H1 (cell line): ENCODE data around the gene TWIST2. TPM values are rescaled to one million over a fixed set of nuclear protein-coding genes. Genes with fewer than 3 reads are reported as not detected.

Experiments used
- CTCF ChIA-PET: fragments of 300-600 bp; sonication (Branson Sonifier 250); formaldehyde crosslinking; loops from one replicate; lab custom pipeline; 2021; ENCODE audit not compliant: partially characterized antibody; lab: Charles Lee
- POLR2A ChIA-PET: fragments of 300-600 bp; sonication (Branson Sonifier 250); formaldehyde crosslinking; loops from one replicate; lab custom pipeline; 2021; ENCODE audit warnings: inconsistent platforms; ENCODE audit not compliant: partially characterized antibody; lab: Charles Lee
- DNase-seq, 2 experiments: peaks; one replicate each; pipeline versions ENCODE4 v3.0.0 to v3.0.0-alpha.2; 2010 to 2022; ENCODE audit warnings: low spot score in 2 of 2, low read depth in 1 of 2, mixed read lengths in 1 of 2
- FAIRE-seq: peaks from 2 replicates; lab custom pipeline; 2011; peaks lifted over from hg19 to GRCh38; lab: Jason Lieb, UNC
- H2AFZ ChIP-seq: 2 replicates; pipeline ENCODE4 v1.8.1; 2012; ENCODE audit warnings: low read length, inconsistent platforms
- H2AK5ac ChIP-seq: 2 replicates; pipeline ENCODE4 v1.6.1; 2013; ENCODE audit warnings: low read depth, low read length
- H2BK120ac ChIP-seq: replicated peaks from 2 replicates; pipeline ENCODE3; 2013; ENCODE audit warnings: low read depth, low read length, inconsistent platforms
- H2BK12ac ChIP-seq: 2 replicates; pipeline ENCODE4 v1.6.1; 2013; ENCODE audit warnings: low read depth, low read length
- H2BK15ac ChIP-seq: 2 replicates; pipeline ENCODE4 v1.6.1; 2013; ENCODE audit warnings: low read length
- H2BK20ac ChIP-seq: 2 replicates; pipeline ENCODE4 v1.6.1; 2013; ENCODE audit warnings: low read length
- H2BK5ac ChIP-seq: 2 replicates; pipeline ENCODE4 v1.6.1; 2013; ENCODE audit warnings: low read depth, low read length
- H3K14ac ChIP-seq: 2 replicates; pipeline ENCODE4 v1.6.1; 2013; ENCODE audit warnings: inconsistent platforms; ENCODE audit not compliant: insufficient read length
- H3K18ac ChIP-seq: 2 replicates; pipeline ENCODE4 v1.6.1; 2013; ENCODE audit warnings: low read length; ENCODE audit errors: extremely low read depth
- H3K23ac ChIP-seq: 2 replicates; pipeline ENCODE4 v1.6.1; 2013; ENCODE audit warnings: inconsistent platforms; ENCODE audit not compliant: insufficient read length
- H3K23me2 ChIP-seq: 2 replicates; pipeline ENCODE4 v1.6.1; 2013; ENCODE audit warnings: low read depth, low read length
- H3K27ac ChIP-seq: 2 replicates; pipeline ENCODE4 v1.6.1; 2011; ENCODE audit warnings: low read depth, low read length, inconsistent platforms
- H3K27me3 ChIP-seq, 4 experiments: replicated peaks in 1 of 4; 1 replicate in 1 of 4; 2 replicates in 3 of 4; pipeline versions ENCODE4 v1.6.1 to v1.8.1; 2011 to 2013; ENCODE audit warnings: low read length in 3 of 4, mild to moderate bottlenecking in 3 of 4, inconsistent platforms in 2 of 4, mixed read lengths in 2 of 4, moderate library complexity in 1 of 4; ENCODE audit not compliant: control insufficient read depth in 3 of 4, insufficient read depth in 3 of 4; ENCODE audit errors: extremely low read depth in 1 of 4
- H3K36me3 ChIP-seq, 4 experiments: 2 replicates each; pipeline versions ENCODE4 v1.6.1 to v1.8.1; 2011 to 2013; ENCODE audit warnings: mild to moderate bottlenecking in 4 of 4, low read length in 3 of 4, moderate library complexity in 2 of 4, control low read depth in 1 of 4, inconsistent platforms in 1 of 4; ENCODE audit not compliant: insufficient read depth in 4 of 4, control insufficient read depth in 2 of 4
- H3K4ac ChIP-seq: replicated peaks from 2 replicates; pipeline ENCODE3; 2013; ENCODE audit warnings: low read length, low read depth, mixed read lengths, inconsistent platforms; ENCODE audit not compliant: insufficient read length
- H3K4me1 ChIP-seq, 4 experiments: replicated peaks in 1 of 4; 1 replicate in 1 of 4; 2 replicates in 3 of 4; pipeline versions ENCODE4 v1.6.1 to v1.8.1; 2011 to 2013; ENCODE audit warnings: low read length in 3 of 4, inconsistent platforms in 2 of 4, mixed read lengths in 1 of 4; ENCODE audit not compliant: insufficient read depth in 4 of 4, control insufficient read depth in 3 of 4
- H3K4me2 ChIP-seq, 2 experiments: 2 replicates each; pipeline versions ENCODE4 v1.6.1 to v1.8.1; 2011 to 2013; ENCODE audit warnings: low read depth in 2 of 2, low read length in 2 of 2, control low read depth in 1 of 2, inconsistent platforms in 1 of 2, mild to moderate bottlenecking in 1 of 2; ENCODE audit not compliant: insufficient read depth in 1 of 2
- H3K4me3 ChIP-seq, 4 experiments: fragments of 200-600, 300-600 bp in 1 of 4; sonication (generic), shearing (Covaris generic), sonication (Bioruptor Twin) in 1 of 4; 2 replicates each; pipeline versions ENCODE4 v1.5.1 to v1.8.1; 2011 to 2016; ENCODE audit warnings: low read length in 4 of 4, low read depth in 3 of 4, control low read depth in 2 of 4, inconsistent platforms in 2 of 4, mild to moderate bottlenecking in 2 of 4, mixed read lengths in 1 of 4, moderate library complexity in 1 of 4; ENCODE audit not compliant: insufficient read depth in 2 of 4; ENCODE audit errors: extremely low read depth in 1 of 4
- H3K56ac ChIP-seq: replicated peaks from 2 replicates; pipeline ENCODE3; 2013; ENCODE audit warnings: low read depth, mild to moderate bottlenecking, mixed read lengths, low read length, inconsistent platforms; ENCODE audit not compliant: insufficient read length
- H3K79me1 ChIP-seq: 2 replicates; pipeline ENCODE4 v1.6.1; 2013; ENCODE audit warnings: low read depth, low read length, control low read depth
- H3K79me2 ChIP-seq, 2 experiments: 2 replicates each; pipeline versions ENCODE4 v1.6.1 to v1.8.1; 2012 to 2013; ENCODE audit warnings: low read length in 2 of 2, mild to moderate bottlenecking in 2 of 2, inconsistent platforms in 1 of 2; ENCODE audit not compliant: insufficient read depth in 2 of 2, control insufficient read depth in 1 of 2
- H3K9ac ChIP-seq, 4 experiments: replicated peaks in 1 of 4; 1 replicate in 1 of 4; 2 replicates in 3 of 4; pipeline versions ENCODE4 v1.6.1 to v1.8.1; 2011 to 2013; ENCODE audit warnings: low read depth in 3 of 4, low read length in 3 of 4, control low read depth in 2 of 4, mild to moderate bottlenecking in 2 of 4, moderate library complexity in 2 of 4, inconsistent platforms in 1 of 4; ENCODE audit errors: extremely low read depth in 1 of 4
- H3K9me3 ChIP-seq, 2 experiments: 2 replicates each; pipeline versions ENCODE4 v1.6.1 to v1.8.1; 2012 to 2013; ENCODE audit warnings: mild to moderate bottlenecking in 2 of 2, moderate library complexity in 2 of 2, control low read depth in 1 of 2, inconsistent platforms in 1 of 2, low read depth in 1 of 2, low read length in 1 of 2, mixed read lengths in 1 of 2; ENCODE audit not compliant: insufficient read depth in 2 of 2
- H4K20me1 ChIP-seq, 2 experiments: replicated peaks in 1 of 2; 2 replicates each; pipeline versions ENCODE3 to v1.8.1; 2011 to 2013; ENCODE audit warnings: inconsistent platforms in 2 of 2, low read length in 2 of 2, mild to moderate bottlenecking in 1 of 2; ENCODE audit not compliant: insufficient read depth in 2 of 2, control insufficient read depth in 1 of 2
- H4K5ac ChIP-seq: 2 replicates; pipeline ENCODE4 v1.6.1; 2013; ENCODE audit warnings: low read length, low read depth, mixed read lengths, inconsistent platforms; ENCODE audit not compliant: insufficient read length
- H4K8ac ChIP-seq: 2 replicates; pipeline ENCODE4 v1.8.0; 2013; ENCODE audit warnings: mild to moderate bottlenecking, moderate library complexity, low read length, inconsistent platforms; ENCODE audit not compliant: insufficient read depth; ENCODE audit errors: extremely low read depth
- H4K91ac ChIP-seq: replicated peaks from 2 replicates; pipeline ENCODE3; 2013; ENCODE audit warnings: low read length, mixed read lengths, inconsistent platforms; ENCODE audit not compliant: insufficient read length
- KDM4A ChIP-seq: IDR thresholded peaks from one replicate; pipeline ENCODE4 v1.7.1; 2012; ENCODE audit warnings: low read depth, mild to moderate bottlenecking, moderate library complexity, low read length, inconsistent platforms; ENCODE audit not compliant: severe bottlenecking
- RNF2 ChIP-seq: fragments of 200-900, 300-1000 bp; sonication (generic); IDR thresholded peaks from 2 replicates; pipeline ENCODE4 v1.7.1; 2016; ENCODE audit warnings: borderline replicate concordance, low read depth, mild to moderate bottlenecking, antibody characterized with exemption, low read length; ENCODE audit not compliant: poor library complexity, severe bottlenecking; ENCODE audit errors: missing control alignments
- SP1 ChIP-seq: IDR thresholded peaks from 2 replicates; pipeline ENCODE4 v1.6.1; 2011; ENCODE audit warnings: low read depth, low read length
- WGBS, 2 experiments: shearing (Covaris generic) in 1 of 2; methylation state at CpG; one replicate each; pipeline versions ENCODE4 v1.1.6 to v1.1.7; 2013 to 2015; ENCODE audit warnings: low lambda C conversion rate in 2 of 2, mixed read lengths in 2 of 2, inconsistent platforms in 1 of 2, low coverage in 1 of 2, missing lambda C conversion rate in 1 of 2; ENCODE audit not compliant: insufficient replicate concordance in 2 of 2, insufficient coverage in 1 of 2, insufficient read length in 1 of 2; ENCODE audit errors: extremely low coverage in 1 of 2, missing lambda C conversion rate in 1 of 2; 5-methylcytosine and 5-hydroxymethylcytosine counted together
- polyA plus RNA-seq, 7 experiments: library from polyadenylated mRNA; depleted of rRNA in 3 of 7; stranded (reverse) in 5 of 7; unstranded in 2 of 7; fragments of >200 nt in 5 of 7; fragments of 200-250 nt in 2 of 7; gene quantifications; 1 replicate in 5 of 7; 2 replicates in 1 of 7; 4 replicates in 1 of 7; pipeline versions ENCODE4 v1.2.1 to v1.2.3, GENCODE V29; 2011 to 2013; ENCODE audit warnings: missing spikeins in 2 of 7, mixed read lengths in 2 of 7
- total RNA-seq: library from RNA; stranded (reverse); fragmentation: NEBNext Ultra II Directional; extraction: Animal tissue kit (Norgen Biotek cat#: 25700); gene quantifications from 2 replicates; pipeline ENCODE4 v1.2.1, GENCODE V29; 2021

TWIST2 gene
- total and polyA plus RNA-seq, 2 of the 8 experiments (the other 6 are each of a cell fraction or from before 2014, with no cell fraction given): 2.6 to 4.3 TPM

GRCh38 chr2:238813109-238813508 is 34.8 kb upstream of the TWIST2 start:
- H3K18ac ChIP-seq: no peak overlapping the region
- DNase-seq (no peak), FAIRE-seq (no peak)
- no peak overlapping the region for H3K4ac ChIP-seq
- POLR2A ChIA-PET: no interaction called here
- no peaks in the 10 kb centered on the region for H4K20me1 ChIP-seq
- H4K91ac ChIP-seq: no peak overlapping the region
- no peak overlapping the region for H2BK12ac ChIP-seq
- H3K9ac ChIP-seq: no peak overlapping the region
- H4K8ac ChIP-seq: no peak overlapping the region; the same call in 1 of the 2 replicates
- no peak overlapping the region for H2BK5ac ChIP-seq
- no peak overlapping the region for H2AFZ ChIP-seq
- 88% methylated on average over 8 of the region's 8 CpGs; no CpG with 5 or more reads in 1 of the 2 experiments for WGBS, 2 experiments
- no peak overlapping the region for H3K23ac ChIP-seq
- no peaks in the 10 kb centered on the region for H3K36me3 ChIP-seq
- no peak overlapping the region for H3K56ac ChIP-seq
- no peak overlapping the region for H2BK20ac ChIP-seq
- H3K4me3 ChIP-seq: no peak overlapping the region
- H3K27ac ChIP-seq: no peak overlapping the region
- H3K27me3 ChIP-seq: no peaks in the 10 kb centered on the region
- no peak overlapping the region for H2BK120ac ChIP-seq
- no peaks in the 10 kb centered on the region; a peak in 1 of 4 replicates for H3K79me2 ChIP-seq
- H3K79me1 ChIP-seq: no peaks in the 10 kb centered on the region; the same call in 1 of the 2 replicates
- H2AK5ac ChIP-seq: no peak overlapping the region
- no peak overlapping the region for H2BK15ac ChIP-seq
- H3K4me1 ChIP-seq: peaks cover 0 to 5% (median 3%) of the 10 kb centered on the region in 4 experiments; a peak in 3 of 7 replicates
- CTCF ChIA-PET: no interaction called here
- no peak overlapping the region for H3K4me2 ChIP-seq
- no peak overlapping the region for H3K14ac ChIP-seq
- no peak overlapping the region for H4K5ac ChIP-seq
- peaks cover 24 to 26% of the 10 kb centered on the region in 2 experiments for H3K9me3 ChIP-seq
- no peaks in the 10 kb centered on the region for H3K23me2 ChIP-seq
- no peak for TF ChIP-seq KDM4A
- TF ChIP-seq RNF2: no peak
- no peak for TF ChIP-seq SP1
